ENCODE results near the gene PNPLA7. TPM values are rescaled to one million over a fixed set of nuclear protein-coding genes. Genes with fewer than 3 reads are reported as not detected.
"Not testable (repeated sequence)": the region's sequence is repeated elsewhere in the genome, so short reads cannot be mapped to it uniquely, and the experiment has no call there.

Gene PNPLA7
- total and polyA plus RNA-seq, 8 donors, result 3.5 to 51.3 (median 16.6) TPM

- intact Hi-C loops (cut with DNase I; ENCODE audit: low total_unique reads); H3K9me3 ChIP-seq; H3K27me3 ChIP-seq; H3K27ac ChIP-seq; H3K4me3 ChIP-seq: not testable (repeated sequence)
- DNase-seq, result peak in 1 of 2 donors; percentile 22
- WGBS, 5 donors, result 74 to 88% (median 79%) methylated on average over 9 to 22 of the region's 24 CpGs
- peaks cover 14 to 40% (median 33%) of the 10 kb centered on the region in 4 donors for H3K36me3 ChIP-seq
- peaks cover 21 to 36% (median 33%) of the 10 kb centered on the region in 4 donors for H3K4me1 ChIP-seq
These were observed 99.5 kb downstream of the PNPLA7 start for GRCh38 chr9:137450539-137451222.

- Histone ChIP-seq H3K4me3 (no peak overlapping the region), H3K9me3 (no peaks in the 10 kb centered on the region), H3K36me3 (peaks cover 14 to 33% (median 29%) of the 10 kb centered on the region in 4 donors), H3K4me1 (peaks cover 23 to 36% (median 34%) of the 10 kb centered on the region in 4 donors), H3K27me3 (peaks cover 0 to 8% (median 0%) of the 10 kb centered on the region in 3 donors), H3K27ac (no peak overlapping the region)
- 87 to 91% (median 90%) methylated on average over 16 to 18 of the region's 18 CpGs for WGBS, 5 donors
- TF ChIP-seq EP300 (IDR thresholded peaks at IDR 0.05), result no peak
- no peak for TF ChIP-seq POLR2AphosphoS5 (IDR thresholded peaks at IDR 0.05)
- no peak for TF ChIP-seq CTCF (IDR thresholded peaks at IDR 0.05)
- no peak for TF ChIP-seq POLR2A (IDR thresholded peaks at IDR 0.05)
- intact Hi-C loops (cut with DNase I; ENCODE audit: low total_unique reads), result no loop called here
- DNase-seq, result peak in 1 of 2 donors; percentile 10
These were observed 100.2 kb downstream of the PNPLA7 start for GRCh38 chr9:137449931-137450538.

- H3K9me3 ChIP-seq, result no peaks in the 10 kb centered on the region
- no peak overlapping the region for H3K4me3 ChIP-seq
- peaks cover 0 to 15% (median 0%) of the 10 kb centered on the region in 3 donors for H3K27me3 ChIP-seq
- no peak overlapping the region for H3K27ac ChIP-seq
- no peak for TF ChIP-seq POLR2AphosphoS5 (IDR thresholded peaks at IDR 0.05)
- TF ChIP-seq EP300 (IDR thresholded peaks at IDR 0.05), result no peak
- no peak for TF ChIP-seq CTCF (IDR thresholded peaks at IDR 0.05)
- TF ChIP-seq POLR2A (IDR thresholded peaks at IDR 0.05), result no peak
- peaks cover 17 to 30% (median 29%) of the 10 kb centered on the region in 4 donors for H3K4me1 ChIP-seq
- intact Hi-C loops (cut with DNase I; ENCODE audit: low total_unique reads), result no loop called here
- DNase-seq, result peak in 1 of 2 donors; percentile 17
- WGBS, 5 donors, result 84 to 95% (median 86%) methylated on average over 20 to 36 of the region's 36 CpGs
- peaks cover 14 to 33% (median 29%) of the 10 kb centered on the region in 4 donors for H3K36me3 ChIP-seq
These were observed 100.9 kb downstream of the PNPLA7 start for GRCh38 chr9:137449081-137449844.

GRCh38 chr9:137448602-137448962 lies 101.6 kb downstream of the PNPLA7 start:
- DNase-seq, result no peak
- Histone ChIP-seq H3K27ac (no peak overlapping the region), H3K36me3 (peaks cover 14 to 33% (median 29%) of the 10 kb centered on the region in 4 donors), H3K4me1 (peaks cover 14 to 26% (median 24%) of the 10 kb centered on the region in 4 donors), H3K9me3 (no peaks in the 10 kb centered on the region), H3K4me3 (no peak overlapping the region), H3K27me3 (peaks cover 0 to 22% (median 0%) of the 10 kb centered on the region in 3 donors)
- TF ChIP-seq CTCF (IDR thresholded peaks at IDR 0.05), result no peak
- TF ChIP-seq POLR2A (IDR thresholded peaks at IDR 0.05), result no peak
- no peak for TF ChIP-seq POLR2AphosphoS5 (IDR thresholded peaks at IDR 0.05)
- TF ChIP-seq EP300 (IDR thresholded peaks at IDR 0.05), result no peak
- WGBS, 5 donors, result 87 to 94% (median 91%) methylated on average over 15 to 16 of the region's 16 CpGs
- intact Hi-C loops (cut with DNase I; ENCODE audit: low total_unique reads), result no loop called here

All from stomach (tissue), 9 donors.